Measurements from ENCODE around the gene EMSY.

Gene EMSY

GRCh38 chr11:76408171-76408965, 36.5 kb upstream of the EMSY start:
- H3K4me1 ChIP-seq = no peaks in the 10 kb centered on the region
- H3K9me3 ChIP-seq = no peaks in the 10 kb centered on the region
- no peaks in the 10 kb centered on the region for H3K36me3 ChIP-seq
- no peak for TF ChIP-seq CTCF (IDR thresholded peaks at IDR 0.05)
- H3K27me3 ChIP-seq = no peaks in the 10 kb centered on the region
- DNase-seq = no peak
- intact Hi-C loops (cut with DNase I; ENCODE audit: low total_unique reads) = no loop called here
- H3K27ac ChIP-seq = no peak overlapping the region
- H3K4me3 ChIP-seq = no peak overlapping the region

GRCh38 chr11:76410851-76411357, 33.9 kb upstream of the EMSY start:
- no peak for DNase-seq
- H3K27ac ChIP-seq = no peak overlapping the region
- H3K4me1 ChIP-seq = no peaks in the 10 kb centered on the region
- H3K36me3 ChIP-seq = no peaks in the 10 kb centered on the region
- no peak for TF ChIP-seq CTCF (IDR thresholded peaks at IDR 0.05)
- H3K27me3 ChIP-seq = no peaks in the 10 kb centered on the region
- no peak overlapping the region for H3K4me3 ChIP-seq
- H3K9me3 ChIP-seq = no peaks in the 10 kb centered on the region
- intact Hi-C loops (cut with DNase I; ENCODE audit: low total_unique reads) = no loop called here

- Histone ChIP-seq H3K4me1 (no peaks in the 10 kb centered on the region), H3K27ac (no peak overlapping the region), H3K36me3 (no peaks in the 10 kb centered on the region), H3K27me3 (no peaks in the 10 kb centered on the region), H3K4me3 (no peak overlapping the region), H3K9me3 (no peaks in the 10 kb centered on the region)
- intact Hi-C loops (cut with DNase I; ENCODE audit: low total_unique reads) = no loop called here
- TF ChIP-seq CTCF (IDR thresholded peaks at IDR 0.05) = no peak
- DNase-seq = no peak
These were observed 29.7 kb upstream of the EMSY start for GRCh38 chr11:76415073-76415472.

- DNase-seq = no peak
- Histone ChIP-seq H3K27ac (no peak overlapping the region), H3K4me1 (no peaks in the 10 kb centered on the region), H3K9me3 (no peaks in the 10 kb centered on the region), H3K4me3 (no peak overlapping the region), H3K27me3 (no peaks in the 10 kb centered on the region), H3K36me3 (no peaks in the 10 kb centered on the region)
- intact Hi-C loops (cut with DNase I; ENCODE audit: low total_unique reads) = no loop called here
- no peak for TF ChIP-seq CTCF (IDR thresholded peaks at IDR 0.05)
These were observed 24.9 kb upstream of the EMSY start for GRCh38 chr11:76419896-76420295.

GRCh38 chr11:76424379-76424778, 20.4 kb upstream of the EMSY start:
- DNase-seq = no peak
- Histone ChIP-seq H3K27ac (no peak overlapping the region), H3K9me3 (no peaks in the 10 kb centered on the region), H3K36me3 (no peaks in the 10 kb centered on the region), H3K27me3 (peaks cover 0 to 4% of the 10 kb centered on the region in 2 donors), H3K4me1 (no peaks in the 10 kb centered on the region), H3K4me3 (no peak overlapping the region)
- intact Hi-C loops (cut with DNase I; ENCODE audit: low total_unique reads) = no loop called here
- TF ChIP-seq CTCF (IDR thresholded peaks at IDR 0.05) = no peak
